Measurements from ENCODE around the gene ABHD2.
"Not testable (repeated sequence)": the region's sequence is repeated elsewhere in the genome, so short reads cannot be mapped to it uniquely, and the experiment has no call there.

The ABHD2 gene

DNA sequence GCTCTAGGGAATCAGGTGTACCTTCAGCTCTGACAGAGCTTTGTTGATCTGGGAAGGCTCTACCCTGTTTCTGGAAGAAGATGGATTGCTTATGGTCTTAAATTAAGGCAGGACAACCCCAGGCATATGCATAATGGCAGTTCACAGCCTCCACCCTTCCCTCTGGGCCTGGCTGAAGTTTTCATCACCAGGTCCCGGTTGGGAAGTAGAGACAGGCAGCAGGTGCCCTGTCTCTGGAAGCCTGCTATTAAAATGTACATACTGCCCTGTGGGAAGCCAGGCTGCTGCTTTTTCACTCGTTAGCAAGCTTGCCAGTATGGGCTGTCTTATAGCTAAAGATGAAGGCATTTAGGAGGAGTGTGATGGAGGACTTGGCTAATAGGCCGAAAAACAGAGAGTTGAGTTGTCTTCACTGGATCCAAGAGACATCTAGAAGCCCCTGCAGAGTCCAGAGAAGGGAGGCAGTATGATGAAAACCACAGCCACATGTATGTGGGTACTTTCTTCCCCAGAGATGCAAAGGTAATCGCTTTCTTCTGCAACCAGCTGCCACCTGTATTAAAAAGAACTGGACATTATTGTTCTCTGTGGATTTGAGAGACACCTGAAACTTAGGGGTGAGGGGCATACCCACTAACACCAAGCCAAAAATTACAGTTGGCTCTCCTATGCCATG lies 34.4 kb downstream of the ABHD2 start:
- no peak for DNase-seq

DNA sequence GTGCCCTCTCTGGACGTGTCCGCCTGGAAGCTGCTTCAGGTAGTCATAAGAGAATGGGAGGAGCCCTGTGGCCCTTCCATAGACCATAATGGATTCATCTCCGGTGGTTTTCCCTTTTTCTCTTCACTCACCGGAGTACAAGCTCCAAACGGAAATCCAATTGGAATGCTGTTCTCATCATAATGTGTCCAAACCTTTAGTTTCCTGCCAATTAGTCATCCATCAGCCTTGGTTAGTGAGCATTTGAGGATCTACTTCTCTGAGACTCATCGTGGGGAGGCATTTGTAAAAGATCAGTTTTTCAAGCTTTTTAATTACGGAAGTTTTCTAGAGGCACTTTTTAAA lies 34.9 kb downstream of the ABHD2 start:
- DNase-seq: no peak

DNA sequence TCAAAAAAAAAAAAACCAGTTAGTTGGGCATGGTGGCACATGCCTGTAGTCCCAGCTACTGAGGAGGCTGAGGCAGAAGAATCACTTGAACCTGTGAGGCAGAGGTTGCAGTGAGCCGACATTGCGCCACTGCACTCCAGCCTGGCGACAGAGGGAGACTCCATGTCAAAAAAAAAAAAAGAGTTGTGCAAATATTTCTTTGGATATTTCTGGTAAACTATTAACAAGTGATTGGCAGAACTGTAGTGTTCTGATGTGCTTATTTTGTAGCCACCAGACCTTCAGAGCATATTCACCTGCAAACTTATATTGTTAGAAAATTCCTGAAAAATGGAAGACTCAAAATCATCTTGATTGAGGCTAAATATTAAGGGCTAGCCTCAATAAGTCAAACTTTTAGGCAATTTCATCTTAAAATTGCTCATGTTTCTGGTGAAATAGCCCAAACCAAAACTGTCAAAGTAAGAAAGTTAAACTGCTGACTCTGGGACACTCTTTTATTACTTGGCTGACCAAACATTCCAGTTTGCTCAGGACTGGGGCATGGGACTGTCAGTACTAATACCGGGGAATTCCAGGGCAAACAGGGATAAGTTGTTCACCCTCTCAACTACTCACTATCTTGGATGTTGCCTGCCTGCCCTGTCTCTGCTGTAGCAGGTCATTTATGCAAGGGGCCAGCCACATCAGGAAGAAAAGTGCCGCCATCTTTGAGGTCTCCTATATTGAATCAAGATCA lies 37.0 kb downstream of the ABHD2 start:
- no peak for DNase-seq

DNA sequence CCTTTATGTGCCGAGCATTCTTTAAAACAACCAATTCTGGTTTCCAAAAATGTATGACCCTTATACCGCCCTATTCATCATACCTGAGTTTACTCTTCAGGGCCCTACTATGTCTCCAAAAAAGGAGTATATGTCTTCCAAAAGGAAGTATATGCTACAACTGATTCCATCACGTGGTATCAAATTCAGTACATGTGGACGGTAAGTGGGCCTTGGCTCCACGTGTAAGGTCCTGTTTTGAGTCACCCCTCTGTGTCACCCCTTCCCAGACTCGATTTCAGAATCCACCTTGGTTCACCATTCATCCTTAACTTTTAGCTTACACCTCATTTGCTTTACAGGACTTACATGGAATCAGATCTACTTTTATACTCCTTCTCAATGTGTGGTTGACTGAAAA lies 37.8 kb downstream of the ABHD2 start:
- DNase-seq: peak; percentile 44

DNA sequence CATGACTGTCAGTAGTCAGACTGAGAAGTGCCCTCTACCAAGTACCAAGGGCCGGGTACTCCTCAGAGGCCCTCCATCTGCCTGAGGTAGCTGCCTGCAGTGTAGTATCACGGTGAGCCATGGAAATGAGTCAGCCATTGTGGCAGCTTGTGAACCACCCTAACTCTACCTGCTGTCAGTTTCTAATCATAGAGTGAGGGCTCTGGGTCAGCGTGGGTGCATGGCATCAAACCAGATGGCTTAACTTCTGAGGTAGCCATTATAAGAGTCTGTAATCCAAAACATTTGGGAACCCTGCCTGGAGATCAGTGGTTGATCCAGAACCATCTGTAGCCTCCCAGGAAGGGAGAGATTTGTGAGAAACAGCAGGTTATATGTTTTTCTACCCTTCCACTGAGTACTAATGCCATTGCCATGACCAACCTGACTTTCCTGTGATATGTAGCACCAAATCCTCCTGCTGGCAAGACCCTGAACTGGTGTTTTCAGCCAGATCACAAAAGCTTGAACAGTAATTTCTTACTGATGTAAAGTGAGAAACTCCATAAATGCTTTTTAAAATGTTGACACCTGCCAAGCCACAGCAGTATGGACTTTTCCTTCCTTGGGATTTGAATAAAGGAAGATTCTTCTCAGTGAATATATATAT lies 38.9 kb downstream of the ABHD2 start:
- DNase-seq: peak; percentile 67

DNA sequence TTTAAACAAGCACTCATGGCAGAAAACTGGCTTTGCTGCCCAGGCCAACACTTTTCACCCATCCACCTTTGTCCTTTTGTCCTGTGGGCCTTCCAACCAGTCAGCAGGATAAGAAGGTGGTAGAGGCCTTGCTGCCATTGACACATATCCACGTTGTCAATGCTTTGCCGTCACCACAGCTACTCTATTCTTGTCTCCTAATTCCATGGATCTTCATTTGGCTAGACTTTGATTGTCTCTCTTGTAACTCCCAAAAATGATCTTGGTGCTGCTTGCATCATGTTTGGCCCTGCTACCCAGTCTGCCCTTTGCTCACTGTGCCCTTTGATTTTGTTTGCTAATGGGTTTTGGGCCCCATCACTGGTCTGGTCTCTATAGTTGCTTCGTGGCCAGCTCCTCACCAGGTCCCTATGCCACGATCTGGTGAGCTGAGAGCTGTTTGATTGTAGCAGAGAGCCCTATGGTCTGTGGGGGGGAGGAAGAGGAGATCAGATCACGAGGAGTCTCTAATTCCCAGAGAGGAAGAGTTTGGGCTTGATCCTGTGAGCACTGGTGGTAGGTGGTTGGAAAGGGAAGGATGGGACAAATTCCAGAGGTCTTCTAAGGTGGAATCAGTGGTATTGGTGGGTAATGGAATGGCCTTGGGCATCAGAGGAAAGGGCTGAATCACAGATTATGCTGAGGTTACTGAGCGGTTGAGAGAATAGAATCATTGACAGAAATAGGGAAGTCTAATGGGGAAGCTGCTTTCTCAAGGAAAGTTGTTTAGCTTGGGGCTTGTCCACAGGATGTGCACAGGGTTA lies 40.3 kb downstream of the ABHD2 start:
- no peak for DNase-seq

DNA sequence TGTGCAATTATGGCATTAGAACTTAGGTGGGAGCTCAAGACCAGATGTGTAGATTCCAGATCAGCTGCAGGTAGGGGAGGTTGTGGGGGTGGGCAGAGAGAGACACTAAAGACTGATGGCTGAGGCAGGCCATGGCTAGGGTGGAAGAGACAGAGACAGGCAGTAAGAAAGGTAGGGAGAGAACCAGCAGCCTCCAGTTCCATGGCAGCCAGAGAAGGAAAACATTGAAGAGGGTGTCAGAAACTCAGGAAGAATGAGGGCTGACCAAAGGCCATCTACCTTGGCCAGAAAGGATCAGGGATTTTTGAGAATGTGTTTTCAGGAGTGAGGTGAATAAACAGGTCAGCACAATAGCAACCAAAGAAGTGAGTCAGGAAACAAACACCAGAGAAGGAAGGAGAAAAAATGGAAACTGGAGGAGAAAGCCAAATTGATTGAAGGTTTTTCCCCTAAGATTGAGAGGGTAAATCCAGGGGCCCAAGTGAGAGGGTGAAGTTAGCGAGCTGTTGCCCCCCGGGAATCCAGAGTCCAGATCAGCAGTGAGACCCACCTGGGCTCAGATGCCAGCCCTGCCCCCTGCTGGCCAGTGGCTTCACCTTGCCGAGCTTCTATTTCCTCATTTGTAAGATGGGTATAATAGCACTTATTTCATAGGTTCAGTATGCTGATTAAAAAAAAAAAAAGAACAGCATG lies 41.0 kb downstream of the ABHD2 start:
- DNase-seq: peak; percentile 43

DNA sequence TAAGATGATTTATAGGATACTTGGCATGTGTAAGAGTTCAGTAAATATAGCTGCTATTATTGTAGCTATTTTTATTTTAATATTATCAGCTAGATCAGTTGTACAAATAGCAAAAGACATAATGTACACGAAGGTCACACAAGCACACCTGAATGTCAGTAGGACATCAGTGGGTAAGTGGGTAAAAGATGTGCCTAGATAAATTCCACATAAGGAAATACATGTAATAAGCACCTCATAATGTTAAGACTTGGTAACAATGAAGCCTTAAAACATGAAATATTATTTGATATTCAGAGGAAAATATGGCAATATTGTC lies 41.5 kb downstream of the ABHD2 start:
- DNase-seq: no peak

DNA sequence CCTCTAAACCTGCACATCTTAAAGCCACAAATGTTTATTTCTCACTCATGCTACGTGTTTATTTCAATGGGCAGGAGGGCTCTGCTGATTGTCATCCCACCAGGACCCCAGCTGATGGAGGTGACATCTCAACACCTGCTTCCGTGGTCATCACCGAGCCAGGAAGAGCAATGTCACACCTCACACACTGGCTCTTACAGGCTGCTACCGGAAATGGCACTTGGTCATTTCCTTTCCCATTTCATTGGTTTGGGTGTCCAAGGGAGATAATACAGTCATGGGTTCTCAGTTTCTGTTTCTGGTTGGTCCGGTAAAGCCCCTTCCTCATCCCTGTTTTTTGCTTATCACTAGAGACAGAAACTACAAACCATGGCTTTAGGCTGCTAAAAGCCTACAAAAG lies 41.9 kb downstream of the ABHD2 start:
- peak; percentile 70 for DNase-seq

DNA sequence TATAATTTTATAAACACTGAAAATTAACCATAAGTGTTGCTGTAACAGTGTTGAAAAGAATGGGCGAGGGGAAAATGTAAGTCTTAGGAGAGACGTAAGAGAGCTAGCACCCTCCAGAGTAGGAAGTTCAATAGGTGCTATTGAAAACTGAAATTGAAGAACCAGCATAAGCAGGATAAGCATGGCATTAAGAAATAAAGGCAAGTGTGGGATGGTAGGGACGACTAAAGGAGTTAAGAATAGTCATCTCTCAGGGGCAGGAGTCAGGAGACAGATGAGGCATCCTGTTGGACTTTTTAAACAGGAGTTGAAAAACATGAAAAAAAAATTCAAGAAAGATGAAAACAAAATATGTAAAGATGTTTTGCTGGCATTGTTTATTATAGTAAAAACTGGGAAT lies 43.5 kb downstream of the ABHD2 start:
- no peak for DNase-seq

DNA sequence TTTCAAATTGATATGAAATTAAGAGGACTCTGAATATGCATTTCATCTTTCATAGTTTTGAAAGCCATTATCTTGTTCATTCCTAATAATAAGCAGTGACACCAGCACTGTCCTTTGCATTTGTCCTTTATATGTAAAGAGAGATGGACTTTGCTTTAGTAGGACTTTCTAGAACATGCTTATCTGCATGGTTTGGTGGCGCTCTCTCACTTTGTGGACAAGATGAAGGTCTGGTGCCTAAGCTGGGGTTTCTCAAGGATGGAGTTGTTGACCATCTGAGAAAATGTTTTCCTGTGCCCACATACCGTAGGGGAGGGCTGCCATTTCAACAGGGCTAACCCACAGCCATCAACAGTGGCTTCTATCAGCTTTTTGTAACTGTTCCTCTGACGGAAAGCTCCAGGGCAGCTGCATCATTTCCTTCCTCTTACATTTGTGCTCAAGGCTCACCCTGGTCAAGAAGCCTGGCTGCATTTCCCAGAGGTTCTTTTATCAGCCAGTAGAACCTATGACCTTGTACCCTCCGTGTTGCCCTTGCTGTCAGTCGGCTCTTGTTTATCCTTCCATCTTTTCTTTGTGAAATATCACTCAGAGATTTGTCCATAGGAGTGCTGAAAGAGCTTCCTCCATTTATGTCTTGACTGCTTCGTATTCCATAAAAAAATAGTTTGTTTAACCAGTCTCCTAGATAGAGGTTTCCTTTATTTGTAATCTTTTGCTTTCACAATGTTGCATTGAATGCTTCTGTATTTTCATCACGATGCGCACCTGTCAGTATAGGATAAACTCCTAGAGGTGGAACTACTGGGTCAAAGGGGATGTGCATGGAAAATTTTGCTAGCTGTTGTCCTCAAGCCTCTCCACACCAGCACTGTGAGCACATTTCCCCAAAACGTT lies 44.6 kb downstream of the ABHD2 start:
- DNase-seq: peak; percentile 16

DNA sequence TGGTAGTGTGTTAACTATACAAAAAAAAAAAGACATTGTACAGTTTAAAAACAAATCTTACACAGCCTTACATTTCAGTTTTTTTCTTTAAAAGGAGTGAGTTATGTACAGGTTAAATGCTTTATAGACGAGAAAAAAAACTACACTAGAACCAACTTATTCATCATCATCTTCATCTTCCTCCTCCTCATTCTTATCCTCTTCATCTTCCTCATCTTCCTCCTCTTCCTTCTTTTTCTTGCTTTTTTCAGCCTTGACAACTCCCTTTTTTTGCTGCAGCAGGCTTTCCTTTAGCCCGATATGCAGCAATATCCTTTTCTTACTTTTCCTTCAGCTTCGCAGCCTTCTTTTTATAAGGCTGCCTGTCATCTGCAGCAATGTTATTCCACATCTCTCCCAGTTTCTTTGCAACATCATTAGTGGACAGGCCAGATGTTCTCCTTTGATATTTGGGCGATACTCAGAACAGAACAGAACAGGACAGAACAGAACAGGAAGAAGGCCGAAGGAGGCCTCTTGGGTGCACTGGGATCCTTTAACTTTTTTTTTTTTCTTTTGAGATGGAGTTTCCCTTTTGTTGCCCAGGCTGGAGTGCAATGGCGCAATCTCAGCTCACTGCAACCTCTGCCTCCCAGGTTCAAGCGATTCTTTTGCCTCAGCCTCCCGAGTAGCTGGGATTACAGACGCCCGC lies 47.3 kb downstream of the ABHD2 start:
- not testable (repeated sequence) for DNase-seq

DNA sequence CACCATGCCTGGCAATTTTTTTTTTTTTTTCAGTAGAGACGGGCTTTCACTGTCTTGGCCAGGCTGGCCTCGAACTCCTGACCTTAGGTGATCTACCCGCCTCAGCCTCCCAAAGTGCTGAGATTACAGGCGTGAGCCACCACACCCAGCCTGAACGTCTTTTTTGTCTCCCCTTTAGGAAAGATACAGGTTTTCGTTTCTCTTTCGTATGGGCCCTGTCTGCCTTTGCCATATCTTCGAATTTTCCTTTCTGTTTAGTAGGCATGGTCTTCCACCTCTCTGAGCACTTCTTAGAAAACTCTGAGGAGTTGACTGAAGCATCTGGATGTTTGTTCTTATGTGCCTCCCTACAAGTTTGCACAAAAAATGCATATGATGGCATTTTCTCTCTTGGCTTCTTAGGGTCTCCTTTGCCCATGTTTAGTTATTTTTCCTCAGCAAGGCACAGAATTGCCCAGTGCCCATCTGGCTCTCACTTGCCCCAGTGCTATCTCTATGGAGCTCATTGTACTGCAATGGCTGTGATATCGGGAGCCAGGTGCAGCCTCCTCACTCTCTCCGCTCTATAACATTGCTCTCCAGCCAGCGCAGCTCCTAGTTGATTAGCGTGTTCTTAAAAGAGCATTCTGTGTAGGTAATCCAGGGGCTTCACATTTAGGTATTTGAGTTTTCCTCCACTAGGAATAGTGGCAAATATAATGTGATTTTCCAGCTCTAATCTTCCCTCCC lies 48.0 kb downstream of the ABHD2 start:
- no peak for DNase-seq

DNA sequence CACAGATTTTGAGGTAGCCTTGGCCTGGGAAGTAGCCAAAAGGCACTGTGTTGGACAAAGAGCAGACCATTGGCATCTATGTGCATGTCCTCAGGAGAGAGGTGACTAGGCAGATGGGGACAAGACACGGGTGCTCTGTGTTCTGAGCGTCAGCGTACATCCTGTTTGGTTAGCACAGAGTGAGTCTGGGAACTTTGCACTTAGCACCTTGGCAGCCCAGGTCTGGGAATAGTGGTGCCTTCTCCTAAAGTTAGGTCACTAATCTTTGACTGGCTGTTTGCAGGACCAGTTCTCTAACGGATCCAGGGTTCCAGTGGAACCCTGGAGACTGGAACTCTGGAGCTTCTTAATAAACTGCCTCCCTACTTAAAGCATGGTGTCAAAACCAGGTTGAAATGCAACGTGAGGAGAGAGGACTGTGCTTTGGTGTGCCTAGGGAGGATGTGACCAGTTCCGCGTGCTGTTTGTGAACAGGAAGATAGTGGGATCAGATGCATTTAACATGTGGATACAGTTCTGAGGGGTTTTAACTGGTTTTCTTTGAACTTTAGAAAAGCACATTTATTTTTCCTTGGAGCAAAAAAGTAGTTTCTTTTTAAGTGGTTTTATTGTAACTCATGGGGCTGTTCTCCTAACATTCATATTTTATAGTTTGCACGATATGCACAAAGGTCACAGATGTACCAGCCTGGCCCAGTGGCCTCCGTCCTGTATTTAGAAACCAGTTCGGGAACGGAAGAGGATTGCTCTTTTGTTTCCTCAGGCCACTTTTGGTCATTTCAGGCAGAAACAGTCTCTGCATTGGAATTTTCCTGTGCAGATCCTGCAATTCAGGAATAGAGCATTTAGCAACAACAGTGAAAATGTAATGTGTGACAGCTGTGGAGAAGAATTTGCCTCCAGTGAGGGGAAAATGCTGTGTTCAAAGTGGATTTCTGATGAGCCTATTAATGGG lies 48.8 kb downstream of the ABHD2 start:
- no peak for DNase-seq

DNA sequence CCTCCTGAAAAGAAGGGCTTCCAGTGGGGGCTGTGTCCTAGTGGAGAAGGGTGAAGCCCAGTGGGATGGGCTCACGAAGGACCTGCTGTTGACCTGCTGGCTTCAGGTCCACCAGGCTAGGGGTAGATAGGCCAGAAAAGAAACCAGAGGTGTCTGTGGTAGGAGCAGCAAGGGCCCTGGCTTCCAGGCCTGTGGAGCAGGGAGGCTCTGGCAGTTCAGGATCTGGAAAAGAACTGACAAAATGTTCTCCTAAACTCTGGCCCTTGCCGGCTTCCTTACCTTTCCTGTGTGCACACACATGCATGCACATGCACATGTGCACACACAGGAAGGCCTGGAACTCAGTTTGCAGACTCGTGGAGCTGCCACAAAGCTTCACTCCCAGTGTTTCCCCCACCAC lies 49.7 kb downstream of the ABHD2 start:
- DNase-seq: no peak

DNA sequence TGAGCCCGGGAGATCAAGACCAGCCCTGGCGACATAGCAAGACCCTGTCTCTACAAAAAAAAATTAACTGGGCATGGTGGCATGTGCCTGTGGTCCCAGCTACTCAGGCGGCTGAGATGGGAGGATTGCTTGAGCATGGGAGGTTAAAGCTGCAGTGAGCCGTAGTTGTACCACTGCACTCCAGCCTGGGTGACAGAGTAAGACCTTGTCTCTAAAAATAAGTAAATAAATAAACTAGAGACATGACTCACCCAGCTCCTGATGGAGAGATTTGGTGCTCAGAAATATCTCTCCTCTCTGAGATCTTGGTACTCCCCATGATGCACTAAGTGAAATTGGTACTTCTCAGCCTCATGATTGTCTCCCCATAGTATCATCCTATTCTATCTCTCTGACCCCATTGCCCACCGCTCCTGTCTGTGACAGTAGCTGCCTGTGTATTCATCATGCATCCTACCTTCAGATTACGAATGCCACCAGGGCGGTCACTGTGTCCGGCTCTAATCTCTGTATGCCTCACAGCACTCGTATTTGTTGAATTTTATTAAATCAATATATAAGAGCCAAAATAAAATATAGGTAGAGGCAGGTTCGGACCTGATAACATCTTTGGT lies 50.9 kb downstream of the ABHD2 start:
- DNase-seq: no peak

DNA sequence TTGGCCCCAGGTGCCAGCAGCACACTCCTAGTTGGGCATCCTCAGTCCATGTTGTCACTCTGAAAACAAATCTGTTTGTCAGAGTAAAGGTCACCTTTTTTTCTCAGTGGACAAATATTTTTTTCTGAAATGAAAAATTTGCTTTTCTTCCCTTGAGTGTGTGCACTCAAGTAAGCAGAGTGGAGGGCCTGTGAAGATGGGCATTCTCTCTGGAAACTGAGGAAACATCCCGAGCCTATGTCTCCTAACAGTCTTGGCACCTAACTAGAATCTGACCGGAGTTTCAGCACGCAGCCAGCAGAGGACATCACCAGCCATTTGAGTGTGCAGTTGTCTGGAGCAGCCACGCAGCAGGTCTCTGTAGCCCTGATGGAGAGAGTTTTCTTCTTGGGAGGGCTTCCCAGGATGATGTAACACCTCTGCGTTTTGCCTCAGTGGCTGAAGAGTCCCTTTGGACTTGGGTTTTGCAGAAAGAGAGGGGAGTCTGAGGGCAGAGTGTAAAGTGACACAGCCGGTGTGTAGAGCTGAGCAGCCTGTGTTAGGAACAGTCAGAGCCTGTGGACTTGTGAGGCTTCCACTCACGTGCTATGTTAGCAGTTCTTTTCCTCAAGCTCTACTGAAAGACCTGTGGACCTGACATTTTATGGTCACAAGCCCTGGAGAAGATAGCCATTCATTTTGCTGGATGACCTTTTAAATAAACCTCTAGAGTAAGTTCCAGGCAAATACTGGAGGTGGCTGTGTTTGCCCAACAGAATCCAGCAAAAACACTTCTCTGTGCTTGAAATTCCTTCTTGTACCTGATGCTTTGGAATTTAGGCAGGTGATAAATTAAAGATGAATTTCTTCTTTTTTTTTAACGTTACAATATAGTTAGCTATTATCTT lies 51.6 kb downstream of the ABHD2 start:
- DNase-seq: no peak

DNA sequence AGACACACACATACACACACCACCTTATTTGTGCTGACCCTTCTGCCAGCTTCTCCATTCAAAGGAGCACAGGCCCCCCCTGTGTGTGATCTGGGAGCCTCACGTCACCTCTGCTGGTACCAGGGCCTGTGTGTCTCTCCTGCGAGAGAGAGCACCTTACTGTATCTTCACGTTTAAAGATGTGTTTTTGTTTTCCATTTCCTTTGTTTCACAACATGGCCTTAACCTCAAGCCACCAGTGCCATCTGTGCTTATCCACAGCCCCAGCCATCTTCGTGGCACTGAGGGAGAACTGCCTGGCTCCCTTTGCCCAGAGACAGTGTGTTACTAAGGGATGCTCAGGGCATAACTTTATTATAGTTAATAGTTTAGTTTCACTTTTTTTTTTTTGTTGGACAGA lies 52.3 kb downstream of the ABHD2 start:
- DNase-seq: peak; percentile 24
